Measurements from ENCODE around the gene CBL. TPM values are rescaled to one million over a fixed set of nuclear protein-coding genes. Genes with fewer than 3 reads are reported as not detected.
A peak's percentile ranks its signal among the peaks of the same experiment; 100 is the strongest.
"Not testable (repeated sequence)": the region's sequence is repeated elsewhere in the genome, so short reads cannot be mapped to it uniquely, and the experiment has no call there.

CBL gene
- total RNA-seq, 1 donor from 2014 or later, result 38.1 TPM

GRCh38 chr11:119173453-119173852, 32.7 kb upstream of the CBL start:
- Mint-ChIP-seq H3K27ac (no peak overlapping the region), H3K36me3 (ENCODE audit: low read depth) (peaks cover 9% of the 10 kb centered on the region), H3K27me3 (ENCODE audit: insufficient read depth) (no peaks in the 10 kb centered on the region), H3K9me3 (no peaks in the 10 kb centered on the region), H3K4me1 (ENCODE audit: low read depth) (peaks cover 32% of the 10 kb centered on the region), H3K4me3 (no peak overlapping the region)
- DNase-seq (ENCODE audit: low spot score), result no peak
- intact Hi-C loops (cut with micrococcal nuclease), result no loop called here

DNA sequence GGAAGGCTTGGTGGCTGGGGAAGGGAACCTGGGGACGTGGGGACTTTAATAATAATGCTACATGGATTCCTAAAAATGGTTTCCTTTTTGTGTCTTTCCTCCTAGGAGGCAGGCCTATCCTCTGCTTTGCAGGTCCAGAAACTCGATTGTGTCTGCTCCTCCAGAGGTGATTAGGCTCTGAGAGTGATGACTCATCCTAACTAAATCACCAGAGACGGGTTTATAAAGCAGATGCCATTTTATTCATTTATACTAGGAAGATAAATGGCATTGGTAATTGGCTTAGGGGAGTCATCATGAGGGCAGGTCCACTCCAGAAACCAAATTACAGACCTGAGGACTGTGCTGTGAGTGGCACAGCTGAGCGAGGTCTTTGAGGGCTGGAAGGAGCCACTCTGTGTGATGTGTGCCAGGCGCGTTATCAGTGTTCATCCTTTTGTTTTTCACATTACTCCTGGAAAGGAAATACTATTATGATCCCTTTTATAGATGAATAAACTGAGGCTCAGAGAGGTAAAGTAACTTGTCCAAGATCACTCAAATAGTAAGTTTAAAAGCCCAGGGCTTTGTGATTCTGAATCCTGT, 30.6 kb upstream of the CBL start:
- intact Hi-C loops (cut with micrococcal nuclease), result no loop called here
- no peak overlapping the region for H3K4me3 Mint-ChIP-seq
- H3K36me3 Mint-ChIP-seq (ENCODE audit: low read depth), result peaks cover 14% of the 10 kb centered on the region
- H3K27ac Mint-ChIP-seq, result peak overlapping the region; percentile 34
- peaks cover 31% of the 10 kb centered on the region for H3K4me1 Mint-ChIP-seq (ENCODE audit: low read depth)
- H3K9me3 Mint-ChIP-seq, result no peaks in the 10 kb centered on the region
- no peak for DNase-seq (ENCODE audit: low spot score)
- H3K27me3 Mint-ChIP-seq (ENCODE audit: insufficient read depth), result no peaks in the 10 kb centered on the region

DNA sequence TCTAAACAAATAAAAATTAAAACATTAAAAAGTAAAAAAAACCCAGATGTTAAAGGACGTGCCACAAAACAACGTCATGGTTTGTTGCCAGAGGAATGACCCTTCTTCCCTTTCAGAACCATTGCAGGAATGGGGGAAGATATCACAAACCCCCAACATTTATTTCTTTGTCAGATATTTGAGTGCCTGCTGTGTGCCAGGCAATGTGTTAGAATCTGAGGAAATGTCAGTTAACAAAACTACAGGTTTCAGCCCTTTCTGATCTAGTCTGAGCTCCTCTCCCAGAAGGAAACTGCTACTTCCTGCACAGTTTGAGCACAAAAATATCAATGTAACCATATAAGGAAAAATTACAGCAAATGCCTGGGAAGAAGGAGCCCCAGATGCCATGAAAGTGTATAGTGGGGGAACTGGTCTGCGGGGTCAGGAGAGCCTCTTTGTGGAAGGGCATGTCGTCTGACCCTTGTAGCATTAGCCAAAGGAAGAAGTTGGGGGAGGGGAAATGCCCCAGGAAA, 27.9 kb upstream of the CBL start:
- DNase-seq (ENCODE audit: low spot score), result no peak
- Mint-ChIP-seq H3K27ac (peak overlapping the region; percentile 80), H3K9me3 (no peaks in the 10 kb centered on the region), H3K4me3 (no peak overlapping the region), H3K27me3 (ENCODE audit: insufficient read depth) (no peaks in the 10 kb centered on the region), H3K4me1 (ENCODE audit: low read depth) (peaks cover 22% of the 10 kb centered on the region), H3K36me3 (ENCODE audit: low read depth) (peaks cover 18% of the 10 kb centered on the region)
- intact Hi-C loops (cut with micrococcal nuclease), result loop anchor here (1.0 kb wide), 1 partner anchor 9 kb away; no protein-coding TSS in a partner anchor

- H3K4me3 Mint-ChIP-seq, result no peak overlapping the region
- H3K9me3 Mint-ChIP-seq, result no peaks in the 10 kb centered on the region
- peaks cover 22% of the 10 kb centered on the region for H3K4me1 Mint-ChIP-seq (ENCODE audit: low read depth)
- no peak for DNase-seq (ENCODE audit: low spot score)
- H3K27me3 Mint-ChIP-seq (ENCODE audit: insufficient read depth), result no peaks in the 10 kb centered on the region
- peaks cover 23% of the 10 kb centered on the region for H3K36me3 Mint-ChIP-seq (ENCODE audit: low read depth)
- H3K27ac Mint-ChIP-seq, result no peak overlapping the region
- intact Hi-C loops (cut with micrococcal nuclease), result no loop called here
Observed at GRCh38 chr11:119179342-119179741, 26.8 kb upstream of the CBL start.

- Mint-ChIP-seq H3K4me1 (ENCODE audit: low read depth) (peaks cover 22% of the 10 kb centered on the region), H3K9me3 (no peaks in the 10 kb centered on the region), H3K27me3 (ENCODE audit: insufficient read depth) (no peaks in the 10 kb centered on the region), H3K27ac (no peak overlapping the region), H3K36me3 (ENCODE audit: low read depth) (peaks cover 24% of the 10 kb centered on the region), H3K4me3 (no peak overlapping the region)
- DNase-seq (ENCODE audit: low spot score), result no peak
- intact Hi-C loops (cut with micrococcal nuclease), result no loop called here
Observed at GRCh38 chr11:119179983-119180382, 26.2 kb upstream of the CBL start.

GRCh38 chr11:119180729-119181676, 25.1 kb upstream of the CBL start:
- no peak for DNase-seq (ENCODE audit: low spot score)
- H3K27ac Mint-ChIP-seq, result no peak overlapping the region
- no peak overlapping the region for H3K4me3 Mint-ChIP-seq
- H3K36me3 Mint-ChIP-seq (ENCODE audit: low read depth), result peaks cover 17% of the 10 kb centered on the region
- H3K4me1 Mint-ChIP-seq (ENCODE audit: low read depth), result peaks cover 15% of the 10 kb centered on the region
- H3K9me3 Mint-ChIP-seq, result no peaks in the 10 kb centered on the region
- peaks cover 5% of the 10 kb centered on the region for H3K27me3 Mint-ChIP-seq (ENCODE audit: insufficient read depth)
- intact Hi-C loops (cut with micrococcal nuclease), result no loop called here

- peaks cover 17% of the 10 kb centered on the region for H3K36me3 Mint-ChIP-seq (ENCODE audit: low read depth)
- peaks cover 5% of the 10 kb centered on the region for H3K27me3 Mint-ChIP-seq (ENCODE audit: insufficient read depth)
- no peak overlapping the region for H3K27ac Mint-ChIP-seq
- intact Hi-C loops (cut with micrococcal nuclease), result no loop called here
- H3K4me3 Mint-ChIP-seq, result no peak overlapping the region
- no peaks in the 10 kb centered on the region for H3K9me3 Mint-ChIP-seq
- DNase-seq (ENCODE audit: low spot score), result no peak
- peaks cover 15% of the 10 kb centered on the region for H3K4me1 Mint-ChIP-seq (ENCODE audit: low read depth)
Observed at GRCh38 chr11:119181677-119182412, 24.3 kb upstream of the CBL start.

- H3K27me3 Mint-ChIP-seq (ENCODE audit: insufficient read depth); intact Hi-C loops (cut with micrococcal nuclease); H3K9me3 Mint-ChIP-seq; H3K27ac Mint-ChIP-seq; H3K4me3 Mint-ChIP-seq; H3K4me1 Mint-ChIP-seq (ENCODE audit: low read depth); DNase-seq (ENCODE audit: low spot score): not testable (repeated sequence)
- H3K36me3 Mint-ChIP-seq (ENCODE audit: low read depth), result peaks cover 13% of the 10 kb centered on the region
Observed at GRCh38 chr11:119184399-119184798, 21.7 kb upstream of the CBL start.

DNA sequence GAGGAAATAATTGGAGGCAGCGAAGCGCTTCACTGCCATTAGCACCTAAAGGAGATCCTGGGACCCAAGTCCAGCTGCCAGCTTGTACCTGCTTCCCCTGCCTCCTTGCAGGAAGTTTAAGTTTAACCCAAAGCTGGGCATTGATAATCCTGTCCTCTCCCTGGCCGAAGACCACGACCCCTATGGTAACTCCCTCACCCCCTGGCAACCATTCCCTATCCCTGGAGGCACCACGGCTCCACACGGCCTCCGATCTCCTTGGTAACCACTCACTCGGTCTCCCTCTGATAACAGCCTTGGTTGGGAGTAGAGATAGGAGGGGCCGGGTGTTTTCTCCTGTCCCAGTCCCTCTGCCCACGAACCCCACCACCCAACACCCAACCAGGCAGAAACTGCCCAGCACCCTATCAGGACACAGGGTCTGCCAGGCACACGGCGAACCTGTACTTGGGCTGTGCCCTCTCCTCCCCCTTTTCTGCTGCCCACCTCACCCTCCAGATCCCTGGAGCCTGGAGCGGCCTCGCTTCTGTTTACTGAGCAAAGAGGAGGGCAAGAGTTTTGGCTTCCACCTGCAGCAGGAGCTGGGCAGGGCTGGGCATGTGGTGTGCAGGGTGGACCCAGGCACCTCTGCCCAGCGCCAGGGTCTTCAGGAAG, 20.0 kb upstream of the CBL start:
- no peak for DNase-seq (ENCODE audit: low spot score)
- H3K27me3 Mint-ChIP-seq (ENCODE audit: insufficient read depth), result peaks cover 9% of the 10 kb centered on the region

DNA sequence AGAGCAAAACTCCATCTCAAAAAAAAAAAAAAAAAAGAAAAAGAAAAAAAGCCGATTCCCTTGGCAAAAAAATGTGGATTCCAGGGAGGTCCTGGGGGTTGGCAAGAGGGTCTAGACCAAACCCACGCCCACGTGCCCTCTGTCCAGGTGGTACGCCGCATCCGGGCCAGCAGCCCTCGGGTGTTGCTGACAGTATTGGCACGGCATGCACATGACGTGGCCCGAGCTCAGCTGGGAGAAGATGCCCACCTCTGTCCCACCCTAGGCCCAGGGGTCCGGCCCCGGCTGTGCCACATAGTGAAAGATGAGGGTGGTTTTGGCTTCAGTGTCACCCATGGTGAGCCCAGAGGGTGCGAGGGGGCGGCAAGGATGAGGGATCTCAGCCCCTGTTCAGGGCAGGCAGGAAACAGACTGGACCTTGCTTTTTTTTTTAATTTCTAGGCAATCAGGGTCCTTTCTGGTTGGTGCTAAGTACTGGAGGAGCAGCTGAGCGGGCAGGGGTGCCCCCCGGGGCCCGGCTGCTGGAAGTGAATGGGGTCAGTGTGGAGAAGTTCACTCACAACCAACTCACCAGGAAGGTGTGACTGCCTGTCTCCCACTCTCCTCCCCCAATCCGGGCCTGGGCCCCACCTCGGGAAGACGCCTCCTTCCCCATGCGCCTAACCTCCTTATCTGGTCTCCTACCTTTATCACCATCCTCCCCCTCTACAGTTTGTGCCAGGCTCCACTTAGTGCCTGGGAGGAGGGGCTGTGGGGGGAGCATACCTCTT, 18.8 kb upstream of the CBL start:
- Mint-ChIP-seq H3K36me3 (ENCODE audit: low read depth) (peaks cover 9% of the 10 kb centered on the region), H3K27me3 (ENCODE audit: insufficient read depth) (peaks cover 9% of the 10 kb centered on the region), H3K27ac (no peak overlapping the region), H3K4me1 (ENCODE audit: low read depth) (no peaks in the 10 kb centered on the region), H3K9me3 (no peaks in the 10 kb centered on the region), H3K4me3 (no peak overlapping the region)
- intact Hi-C loops (cut with micrococcal nuclease), result no loop called here
- DNase-seq (ENCODE audit: low spot score), result no peak

More for the DNA sequence above, 20.0 kb upstream of the CBL start:
- peaks cover 10% of the 10 kb centered on the region for H3K36me3 Mint-ChIP-seq (ENCODE audit: low read depth)
- H3K27ac Mint-ChIP-seq, result no peak overlapping the region
- intact Hi-C loops (cut with micrococcal nuclease), result no loop called here
- H3K4me1 Mint-ChIP-seq (ENCODE audit: low read depth), result no peaks in the 10 kb centered on the region
- no peak overlapping the region for H3K4me3 Mint-ChIP-seq
- no peaks in the 10 kb centered on the region for H3K9me3 Mint-ChIP-seq

DNA sequence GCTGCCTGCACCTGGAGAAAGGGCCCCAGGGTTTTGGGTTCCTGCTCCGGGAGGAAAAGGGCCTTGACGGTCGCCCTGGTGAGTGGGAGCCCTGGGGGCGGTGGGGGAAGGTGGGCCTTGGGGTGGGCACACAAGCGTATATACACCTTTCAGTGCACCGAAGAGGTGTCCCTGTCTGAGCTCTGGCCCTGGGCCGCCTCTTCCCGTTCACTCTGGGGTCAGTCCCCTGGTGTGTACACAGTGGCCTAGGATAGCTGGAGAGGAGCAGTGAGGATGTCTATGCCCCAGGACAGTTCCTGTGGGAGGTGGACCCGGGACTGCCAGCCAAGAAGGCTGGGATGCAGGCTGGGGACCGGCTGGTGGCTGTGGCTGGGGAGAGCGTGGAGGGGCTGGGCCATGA, 18.1 kb upstream of the CBL start:
- Mint-ChIP-seq H3K27me3 (ENCODE audit: insufficient read depth) (peaks cover 9% of the 10 kb centered on the region), H3K27ac (no peak overlapping the region), H3K4me3 (no peak overlapping the region), H3K4me1 (ENCODE audit: low read depth) (no peaks in the 10 kb centered on the region), H3K36me3 (ENCODE audit: low read depth) (peaks cover 6% of the 10 kb centered on the region), H3K9me3 (no peaks in the 10 kb centered on the region)
- no peak for DNase-seq (ENCODE audit: low spot score)
- intact Hi-C loops (cut with micrococcal nuclease), result no loop called here

DNA sequence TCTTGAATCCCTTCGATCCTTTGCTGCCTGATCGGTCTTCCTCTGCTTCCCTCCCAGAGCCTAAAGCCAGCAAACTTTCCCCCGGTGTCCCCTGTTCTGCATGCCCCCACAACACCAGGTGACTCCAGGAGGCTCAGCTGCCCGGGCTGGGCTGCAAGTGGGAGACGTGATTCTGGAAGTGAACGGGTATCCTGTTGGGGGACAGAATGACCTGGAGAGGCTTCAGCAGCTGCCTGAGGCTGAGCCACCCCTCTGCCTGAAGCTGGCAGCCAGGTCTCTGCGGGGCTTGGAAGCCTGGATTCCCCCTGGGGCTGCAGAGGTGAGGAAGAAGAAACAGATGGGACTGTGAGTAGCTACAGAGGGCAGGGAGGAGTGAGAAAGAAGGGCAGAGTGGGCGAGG, 17.3 kb upstream of the CBL start:
- Mint-ChIP-seq H3K9me3 (no peaks in the 10 kb centered on the region), H3K36me3 (ENCODE audit: low read depth) (peaks cover 3% of the 10 kb centered on the region), H3K4me1 (ENCODE audit: low read depth) (no peaks in the 10 kb centered on the region), H3K4me3 (no peak overlapping the region), H3K27me3 (ENCODE audit: insufficient read depth) (peaks cover 11% of the 10 kb centered on the region), H3K27ac (no peak overlapping the region)
- intact Hi-C loops (cut with micrococcal nuclease), result no loop called here
- no peak for DNase-seq (ENCODE audit: low spot score)

Data from activated T-helper 1 cell treated with anti-CD3 and anti-CD28 coated beads, Interleukin-12 subunit alpha, Interleukin-12 subunit beta, Interleukin-2, Interleukin-4 antibody, amounts not matched to agents 30 ng/mL and 10 ng/mL and 1 ng/mL, durations not matched to agents 14 hours and 24 hours and 36 hours (primary cell).